ENCODE measurements around the gene SKI.

Gene SKI

GRCh38 chr1:2185880-2186855, 42.0 kb upstream of the SKI start:
- peaks cover 0 to 12% (median 11%) of the 10 kb centered on the region in 4 donors for H3K4me1 ChIP-seq
- no peaks in the 10 kb centered on the region for H3K9me3 ChIP-seq
- H3K27me3 ChIP-seq, result no peaks in the 10 kb centered on the region
- intact Hi-C loops (cut with DNase I; ENCODE audit: low total_unique reads), result no loop called here
- no peak for TF ChIP-seq CTCF (IDR thresholded peaks at IDR 0.05)
- H3K4me3 ChIP-seq, result no peak overlapping the region
- H3K36me3 ChIP-seq, result peaks cover 0 to 42% (median 3%) of the 10 kb centered on the region in 3 donors
- DNase-seq, result no peak
- no peak overlapping the region for H3K27ac ChIP-seq

GRCh38 chr1:2186901-2187300, 41.2 kb upstream of the SKI start:
- H3K27ac ChIP-seq, result no peak overlapping the region
- peaks cover 0 to 42% (median 3%) of the 10 kb centered on the region in 3 donors for H3K36me3 ChIP-seq
- H3K27me3 ChIP-seq, result no peaks in the 10 kb centered on the region
- H3K4me3 ChIP-seq, result no peak overlapping the region
- H3K4me1 ChIP-seq, result peaks cover 0 to 19% (median 18%) of the 10 kb centered on the region in 4 donors
- no peak for DNase-seq
- intact Hi-C loops (cut with DNase I; ENCODE audit: low total_unique reads), result no loop called here
- TF ChIP-seq CTCF (IDR thresholded peaks at IDR 0.05), result no peak
- no peaks in the 10 kb centered on the region for H3K9me3 ChIP-seq

DNA sequence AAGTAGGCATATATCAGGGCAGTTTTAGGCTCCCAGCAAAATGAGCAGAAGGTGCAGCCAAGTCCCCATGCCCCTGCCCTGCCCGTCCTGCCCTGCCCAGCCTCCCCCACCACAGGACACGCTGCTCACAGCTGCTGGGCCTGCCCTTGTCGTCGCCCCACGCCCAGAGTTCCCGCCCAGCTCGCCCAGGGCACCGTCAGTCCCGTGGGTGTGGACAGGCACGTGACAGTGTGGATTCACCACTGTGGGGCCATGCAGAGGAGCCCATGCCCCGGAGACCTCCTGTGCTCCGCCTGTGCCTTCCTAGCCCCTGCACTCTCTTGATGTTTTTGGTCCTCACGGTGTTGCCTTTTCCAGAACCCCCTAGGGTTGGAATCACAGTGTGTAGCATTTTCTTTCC, 40.5 kb upstream of the SKI start:
- H3K27me3 ChIP-seq, result no peaks in the 10 kb centered on the region
- H3K27ac ChIP-seq, result no peak overlapping the region
- H3K36me3 ChIP-seq, result peaks cover 0 to 40% (median 3%) of the 10 kb centered on the region in 3 donors
- no peaks in the 10 kb centered on the region for H3K9me3 ChIP-seq
- DNase-seq, result no peak
- no peak overlapping the region for H3K4me3 ChIP-seq
- H3K4me1 ChIP-seq, result peaks cover 0 to 26% (median 24%) of the 10 kb centered on the region in 4 donors
- no peak for TF ChIP-seq CTCF (IDR thresholded peaks at IDR 0.05)
- intact Hi-C loops (cut with DNase I; ENCODE audit: low total_unique reads), result no loop called here

DNA sequence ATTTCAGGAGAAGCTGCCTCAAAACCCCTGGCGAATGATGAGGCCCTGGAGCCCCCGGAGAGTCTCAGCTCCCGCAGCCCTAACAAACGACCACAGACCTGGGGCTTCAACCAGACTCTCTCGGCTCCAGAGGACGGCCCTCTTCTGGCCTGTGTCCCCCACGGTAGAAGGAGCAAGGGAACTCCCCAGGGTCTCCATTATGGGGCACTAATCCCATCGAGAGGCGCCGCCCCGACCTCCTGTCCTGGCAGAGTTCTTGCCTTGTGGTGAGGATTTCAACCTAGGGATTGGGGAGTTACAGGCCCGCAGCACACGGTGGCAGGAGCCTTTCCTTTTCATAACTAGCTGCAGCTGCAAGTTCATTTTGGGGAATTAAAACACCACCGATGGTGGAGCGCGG, 39.8 kb upstream of the SKI start:
- intact Hi-C loops (cut with DNase I; ENCODE audit: low total_unique reads), result no loop called here
- H3K27ac ChIP-seq, result no peak overlapping the region
- TF ChIP-seq CTCF (IDR thresholded peaks at IDR 0.05), result no peak

GRCh38 chr1:2189459-2190425, 38.4 kb upstream of the SKI start:
- peaks cover 0 to 44% (median 42%) of the 10 kb centered on the region in 4 donors for H3K4me1 ChIP-seq
- intact Hi-C loops (cut with DNase I; ENCODE audit: low total_unique reads), result no loop called here
- TF ChIP-seq CTCF (IDR thresholded peaks at IDR 0.05), result no peak

More for the DNA sequence above, 39.8 kb upstream of the SKI start:
- peaks cover 0 to 35% (median 3%) of the 10 kb centered on the region in 3 donors for H3K36me3 ChIP-seq
- no peaks in the 10 kb centered on the region for H3K27me3 ChIP-seq
- H3K9me3 ChIP-seq, result no peaks in the 10 kb centered on the region
- peaks cover 0 to 33% (median 32%) of the 10 kb centered on the region in 4 donors for H3K4me1 ChIP-seq
- DNase-seq, result no peak
- no peak overlapping the region for H3K4me3 ChIP-seq

More at GRCh38 chr1:2189459-2190425, 38.4 kb upstream of the SKI start:
- peak; percentile 94 to 99 for DNase-seq
- H3K36me3 ChIP-seq, result peaks cover 0 to 21% (median 3%) of the 10 kb centered on the region in 3 donors
- H3K9me3 ChIP-seq, result no peaks in the 10 kb centered on the region
- no peaks in the 10 kb centered on the region for H3K27me3 ChIP-seq
- peak overlapping the region; percentile 63 to 79 for H3K4me3 ChIP-seq
- H3K27ac ChIP-seq, result peak overlapping the region; percentile 93 to 97

Data from tibial artery (tissue), 4 donors.